SU-DHL-6 (cell line): ENCODE measurements around the gene SPRED3.

ENCODE experiments used
- EZH2phosphoT487 ChIP-seq: fragments of 200-600 bp; sonication (generic), shearing (Covaris generic); conservative IDR thresholded peaks from 2 replicates; pipeline ENCODE4 v1.6.1; 2018; ENCODE audit warnings: mild to moderate bottlenecking, antibody characterized with exemption, low read length, moderate library complexity, mixed read lengths
- TF ChIP-seq, protein P1 (sequence below): fragments of 200-600 bp; sonication (generic); IDR thresholded peaks from one replicate; pipeline ENCODE4 v1.5.1; 2017; ENCODE audit warnings: antibody characterized with exemption, mild to moderate bottlenecking, low read length, moderate library complexity; ENCODE audit not compliant: insufficient read depth, poor library complexity, severe bottlenecking

- TF ChIP-seq, protein P1, sequence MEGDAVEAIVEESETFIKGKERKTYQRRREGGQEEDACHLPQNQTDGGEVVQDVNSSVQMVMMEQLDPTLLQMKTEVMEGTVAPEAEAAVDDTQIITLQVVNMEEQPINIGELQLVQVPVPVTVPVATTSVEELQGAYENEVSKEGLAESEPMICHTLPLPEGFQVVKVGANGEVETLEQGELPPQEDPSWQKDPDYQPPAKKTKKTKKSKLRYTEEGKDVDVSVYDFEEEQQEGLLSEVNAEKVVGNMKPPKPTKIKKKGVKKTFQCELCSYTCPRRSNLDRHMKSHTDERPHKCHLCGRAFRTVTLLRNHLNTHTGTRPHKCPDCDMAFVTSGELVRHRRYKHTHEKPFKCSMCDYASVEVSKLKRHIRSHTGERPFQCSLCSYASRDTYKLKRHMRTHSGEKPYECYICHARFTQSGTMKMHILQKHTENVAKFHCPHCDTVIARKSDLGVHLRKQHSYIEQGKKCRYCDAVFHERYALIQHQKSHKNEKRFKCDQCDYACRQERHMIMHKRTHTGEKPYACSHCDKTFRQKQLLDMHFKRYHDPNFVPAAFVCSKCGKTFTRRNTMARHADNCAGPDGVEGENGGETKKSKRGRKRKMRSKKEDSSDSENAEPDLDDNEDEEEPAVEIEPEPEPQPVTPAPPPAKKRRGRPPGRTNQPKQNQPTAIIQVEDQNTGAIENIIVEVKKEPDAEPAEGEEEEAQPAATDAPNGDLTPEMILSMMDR = peak; percentile 80
- no peak for TF ChIP-seq EZH2phosphoT487
Measured at GRCh38 chr19:38402967-38403674, 14.6 kb downstream of the SPRED3 start, which contains the start of gene FAM98C.
